Measurements from ENCODE around the gene CHD2.

Gene CHD2

DNA sequence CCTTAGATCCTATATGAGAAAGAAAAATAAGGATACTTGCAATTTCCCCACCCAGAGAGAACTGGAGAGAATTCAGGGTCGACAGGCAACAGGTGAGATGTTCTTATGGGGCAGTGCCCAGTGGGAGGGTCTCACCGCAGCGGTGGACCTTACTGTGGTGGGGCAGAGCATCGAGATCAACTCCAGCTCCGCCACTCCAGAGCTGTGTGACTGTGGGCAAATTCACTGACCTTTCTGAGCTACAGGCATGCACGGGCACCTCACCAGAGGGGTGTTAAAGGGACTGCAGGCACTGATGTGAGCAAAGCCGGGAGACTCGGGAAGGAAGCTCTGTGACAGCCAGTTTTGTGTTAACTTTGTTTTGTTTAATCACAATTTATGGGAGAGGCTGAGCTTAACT is 158.0 kb downstream of the CHD2 start:
- no peak overlapping the region for H2AFZ ChIP-seq (ENCODE audit: low read depth, low read length)
- H3K4me2 ChIP-seq (ENCODE audit: low read length, poor library complexity, severe bottlenecking): no peak overlapping the region
- no peak overlapping the region for H3K27ac ChIP-seq (ENCODE audit: low read length, poor library complexity, severe bottlenecking)
- H3K4me1 ChIP-seq (ENCODE audit: control insufficient read depth, insufficient read depth, low read depth, low read length): peaks cover 2% of the 10 kb centered on the region
- no peak overlapping the region for H2BK12ac ChIP-seq (ENCODE audit: low read length in 2 of 2)
- no peak overlapping the region for H3K14ac ChIP-seq (ENCODE audit: low read length in 2 of 2)
- no peak overlapping the region for H2BK15ac ChIP-seq (ENCODE audit: low read depth, poor library complexity, severe bottlenecking)
- no peak overlapping the region for H3K4ac ChIP-seq (ENCODE audit: low read depth in 1 of 2, low read length in 2 of 2)
- H4K8ac ChIP-seq (ENCODE audit: low read length): no peak overlapping the region
- peaks cover 0 to 7% of the 10 kb centered on the region in 2 experiments for H3K36me3 ChIP-seq (ENCODE audit: control insufficient read depth in 1 of 2, insufficient read depth in 2 of 2, low read depth in 1 of 2, low read length in 2 of 2)
- WGBS: 85% methylated on average over 8 of the region's 8 CpGs
- H3K9ac ChIP-seq (ENCODE audit: low read length): no peak overlapping the region
- H3K4me3 ChIP-seq (ENCODE audit: insufficient read depth in 1 of 2, low read depth in 1 of 2, low read length in 2 of 2): no peak overlapping the region
- no peaks in the 10 kb centered on the region for H3K9me3 ChIP-seq (ENCODE audit: control insufficient read depth, low read length)
- no peak overlapping the region for H3K23ac ChIP-seq (ENCODE audit: low read length in 2 of 2)
- H3K27me3 ChIP-seq (ENCODE audit: control insufficient read depth in 1 of 2, insufficient read depth in 1 of 2, low read length in 2 of 2): peaks cover under 1 to 33% of the 10 kb centered on the region in 2 experiments
- H3K79me1 ChIP-seq (replicated peaks; ENCODE audit: low read length, poor library complexity, severe bottlenecking): no peaks in the 10 kb centered on the region
- no peak overlapping the region for H4K91ac ChIP-seq (ENCODE audit: low read length)
- H2BK5ac ChIP-seq (ENCODE audit: low read depth, low read length, poor library complexity, severe bottlenecking): no peak overlapping the region
- no peak overlapping the region for H2BK120ac ChIP-seq (ENCODE audit: low read depth, low read length)
- DNase-seq: no peak
- H2AK5ac ChIP-seq (ENCODE audit: low read length, severe bottlenecking): no peak overlapping the region
- no peak overlapping the region for H3K18ac ChIP-seq (ENCODE audit: low read depth in 1 of 2, low read length in 2 of 2)

DNA sequence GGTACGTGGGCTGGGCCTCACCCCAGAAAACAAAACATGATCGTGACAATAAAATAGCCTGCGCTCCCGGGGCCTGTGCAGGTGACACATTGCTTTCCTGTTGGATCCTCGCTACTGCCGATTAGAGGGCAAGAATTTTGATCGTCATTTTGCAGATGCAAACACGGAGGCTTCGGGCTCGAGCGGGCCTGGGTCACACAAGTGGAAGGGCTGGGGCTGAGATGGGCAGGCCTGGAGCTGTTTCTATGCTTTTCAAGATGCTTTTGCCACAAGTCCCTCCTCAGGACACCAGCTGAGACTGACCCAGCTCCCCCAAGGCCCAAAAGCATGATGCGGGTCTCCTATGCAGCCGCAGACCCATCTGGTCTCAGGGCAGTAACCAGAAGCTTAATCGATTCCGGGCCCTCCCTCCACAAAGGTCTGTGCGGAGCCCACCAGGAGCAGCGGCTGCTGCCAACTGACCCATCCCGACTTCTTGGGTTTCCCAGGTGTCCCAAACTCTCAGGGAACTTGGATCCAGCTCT is 158.8 kb downstream of the CHD2 start:
- H3K36me3 ChIP-seq (ENCODE audit: control insufficient read depth in 1 of 2, insufficient read depth in 2 of 2, low read depth in 1 of 2, low read length in 2 of 2): peaks cover 0 to 10% of the 10 kb centered on the region in 2 experiments
- H2AFZ ChIP-seq (ENCODE audit: low read depth, low read length): no peak overlapping the region
- 85% methylated on average over 18 of the region's 18 CpGs for WGBS
- no peak overlapping the region for H3K4ac ChIP-seq (ENCODE audit: low read depth in 1 of 2, low read length in 2 of 2)
- no peak overlapping the region for H3K9ac ChIP-seq (ENCODE audit: low read length)
- H2BK12ac ChIP-seq (ENCODE audit: low read length in 2 of 2): no peak overlapping the region
- no peak overlapping the region for H3K14ac ChIP-seq (ENCODE audit: low read length in 2 of 2)
- H2BK15ac ChIP-seq (ENCODE audit: low read depth, poor library complexity, severe bottlenecking): no peak overlapping the region
- no peak overlapping the region for H3K27ac ChIP-seq (ENCODE audit: low read length, poor library complexity, severe bottlenecking)
- H4K91ac ChIP-seq (ENCODE audit: low read length): no peak overlapping the region
- H3K27me3 ChIP-seq (ENCODE audit: control insufficient read depth in 1 of 2, insufficient read depth in 1 of 2, low read length in 2 of 2): peaks cover 9 to 42% of the 10 kb centered on the region in 2 experiments
- H3K23ac ChIP-seq (ENCODE audit: low read length in 2 of 2): no peak overlapping the region
- no peaks in the 10 kb centered on the region for H3K9me3 ChIP-seq (ENCODE audit: control insufficient read depth, low read length)
- DNase-seq: no peak
- no peak overlapping the region for H2BK120ac ChIP-seq (ENCODE audit: low read depth, low read length)
- H3K4me1 ChIP-seq (ENCODE audit: control insufficient read depth, insufficient read depth, low read depth, low read length): peaks cover 2% of the 10 kb centered on the region
- H2BK5ac ChIP-seq (ENCODE audit: low read depth, low read length, poor library complexity, severe bottlenecking): no peak overlapping the region
- no peak overlapping the region for H3K18ac ChIP-seq (ENCODE audit: low read depth in 1 of 2, low read length in 2 of 2)
- no peak overlapping the region for H3K4me3 ChIP-seq (ENCODE audit: insufficient read depth in 1 of 2, low read depth in 1 of 2, low read length in 2 of 2)
- H4K8ac ChIP-seq (ENCODE audit: low read length): no peak overlapping the region
- H2AK5ac ChIP-seq (ENCODE audit: low read length, severe bottlenecking): no peak overlapping the region
- H3K79me1 ChIP-seq (replicated peaks; ENCODE audit: low read length, poor library complexity, severe bottlenecking): no peaks in the 10 kb centered on the region
- H3K4me2 ChIP-seq (ENCODE audit: low read length, poor library complexity, severe bottlenecking): no peak overlapping the region

DNA sequence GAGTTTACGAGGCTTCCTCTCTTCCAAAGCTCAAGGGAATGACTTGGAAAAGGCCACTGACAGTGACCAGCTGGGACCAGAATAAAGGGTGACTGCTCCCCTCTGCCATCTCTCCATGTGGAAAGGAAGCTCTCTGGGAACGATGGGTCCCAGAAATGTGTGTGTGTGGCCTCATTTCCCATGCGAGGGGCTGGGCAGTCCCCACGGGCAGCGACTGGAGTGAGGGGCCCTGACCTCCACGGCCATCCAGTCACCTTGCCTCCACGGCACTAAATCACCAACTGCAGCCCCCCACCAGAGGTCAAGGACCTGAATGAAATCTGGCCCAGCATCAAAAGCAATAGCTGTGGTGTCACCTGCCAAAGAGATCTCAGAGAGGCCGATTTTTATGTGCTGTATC is 159.3 kb downstream of the CHD2 start:
- Histone ChIP-seq H3K4me1 (ENCODE audit: control insufficient read depth, insufficient read depth, low read depth, low read length) (peaks cover 2% of the 10 kb centered on the region), H2AFZ (ENCODE audit: low read depth, low read length) (no peak overlapping the region), H2AK5ac (ENCODE audit: low read length, severe bottlenecking) (no peak overlapping the region), H3K79me1 (replicated peaks; ENCODE audit: low read length, poor library complexity, severe bottlenecking) (no peaks in the 10 kb centered on the region), H3K9me3 (ENCODE audit: control insufficient read depth, low read length) (no peaks in the 10 kb centered on the region), H4K91ac (ENCODE audit: low read length) (no peak overlapping the region), H3K18ac (ENCODE audit: low read depth in 1 of 2, low read length in 2 of 2) (no peak overlapping the region), H2BK120ac (ENCODE audit: low read depth, low read length) (no peak overlapping the region), H3K4me2 (ENCODE audit: low read length, poor library complexity, severe bottlenecking) (no peak overlapping the region), H3K27ac (ENCODE audit: low read length, poor library complexity, severe bottlenecking) (no peak overlapping the region), H4K8ac (ENCODE audit: low read length) (no peak overlapping the region), H3K27me3 (ENCODE audit: control insufficient read depth in 1 of 2, insufficient read depth in 1 of 2, low read length in 2 of 2) (peaks cover 12 to 47% of the 10 kb centered on the region in 2 experiments), H3K36me3 (ENCODE audit: control insufficient read depth in 1 of 2, insufficient read depth in 2 of 2, low read depth in 1 of 2, low read length in 2 of 2) (peaks cover 0 to 14% of the 10 kb centered on the region in 2 experiments), H3K4ac (ENCODE audit: low read depth in 1 of 2, low read length in 2 of 2) (no peak overlapping the region), H3K14ac (ENCODE audit: low read length in 2 of 2) (no peak overlapping the region), H3K23ac (ENCODE audit: low read length in 2 of 2) (no peak overlapping the region), H2BK15ac (ENCODE audit: low read depth, poor library complexity, severe bottlenecking) (no peak overlapping the region), H2BK5ac (ENCODE audit: low read depth, low read length, poor library complexity, severe bottlenecking) (no peak overlapping the region), H3K9ac (ENCODE audit: low read length) (no peak overlapping the region), H3K4me3 (ENCODE audit: insufficient read depth in 1 of 2, low read depth in 1 of 2, low read length in 2 of 2) (no peak overlapping the region), H2BK12ac (ENCODE audit: low read length in 2 of 2) (no peak overlapping the region)
- no peak for DNase-seq
- 74% methylated on average over 8 of the region's 8 CpGs for WGBS

DNA sequence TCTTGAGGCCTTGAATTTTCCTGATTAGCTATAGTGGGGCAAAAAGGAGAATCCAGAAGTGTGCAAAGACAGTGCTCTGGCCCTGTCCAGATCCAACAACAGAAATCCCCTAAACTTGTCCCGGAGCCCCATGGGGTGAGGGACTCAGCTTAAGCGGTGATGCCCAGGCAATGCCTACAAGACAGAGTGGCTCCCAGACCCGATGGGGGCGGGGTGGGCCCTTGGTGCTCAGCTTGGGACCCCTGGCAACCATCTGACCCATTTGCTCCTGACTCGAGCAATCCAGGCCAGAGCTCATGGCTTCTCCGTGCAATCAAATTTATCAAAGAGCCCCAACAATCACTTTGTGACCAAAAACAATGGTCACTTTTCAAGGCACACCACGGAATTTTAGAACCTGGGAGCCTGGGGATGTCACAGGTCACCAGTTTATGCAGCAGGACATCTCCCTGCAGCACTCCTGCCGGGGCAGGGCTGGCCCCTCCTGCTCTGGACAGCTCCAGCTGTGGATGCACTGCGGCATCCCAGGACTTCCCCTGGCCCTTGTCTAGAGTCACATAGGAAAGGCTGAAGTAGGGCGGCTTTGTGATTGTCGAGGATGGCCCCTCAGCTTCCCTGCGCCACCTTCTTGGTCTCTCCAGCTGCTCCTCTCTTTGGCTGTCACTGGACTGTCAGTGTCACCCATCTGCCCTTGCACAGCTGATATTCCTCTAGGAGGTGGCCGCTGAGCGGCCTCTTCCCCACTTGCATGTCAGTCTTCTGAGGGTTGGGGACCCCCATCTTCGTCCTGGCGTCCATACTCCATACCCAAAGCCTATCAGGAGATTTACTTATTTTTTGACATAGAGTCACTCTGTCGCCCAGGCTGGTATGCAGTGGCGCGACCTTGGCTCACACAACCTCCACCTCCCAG is 160.5 kb downstream of the CHD2 start:
- no peak overlapping the region for H2BK5ac ChIP-seq (ENCODE audit: low read depth, low read length, poor library complexity, severe bottlenecking)
- no peak overlapping the region for H4K91ac ChIP-seq (ENCODE audit: low read length)
- H2BK15ac ChIP-seq (ENCODE audit: low read depth, poor library complexity, severe bottlenecking): no peak overlapping the region
- H3K18ac ChIP-seq (ENCODE audit: low read depth in 1 of 2, low read length in 2 of 2): no peak overlapping the region
- H3K9me3 ChIP-seq (ENCODE audit: control insufficient read depth, low read length): no peaks in the 10 kb centered on the region
- 81% methylated on average over 19 of the region's 19 CpGs for WGBS
- H3K27me3 ChIP-seq (ENCODE audit: control insufficient read depth in 1 of 2, insufficient read depth in 1 of 2, low read length in 2 of 2): peaks cover 12 to 49% of the 10 kb centered on the region in 2 experiments
- no peak overlapping the region for H2AK5ac ChIP-seq (ENCODE audit: low read length, severe bottlenecking)
- H3K4me2 ChIP-seq (ENCODE audit: low read length, poor library complexity, severe bottlenecking): no peak overlapping the region
- no peak overlapping the region for H2BK12ac ChIP-seq (ENCODE audit: low read length in 2 of 2)
- no peak overlapping the region for H3K27ac ChIP-seq (ENCODE audit: low read length, poor library complexity, severe bottlenecking)
- no peak overlapping the region for H3K14ac ChIP-seq (ENCODE audit: low read length in 2 of 2)
- no peak overlapping the region for H4K8ac ChIP-seq (ENCODE audit: low read length)
- no peak overlapping the region for H3K9ac ChIP-seq (ENCODE audit: low read length)
- no peak overlapping the region for H3K23ac ChIP-seq (ENCODE audit: low read length in 2 of 2)
- no peak overlapping the region for H3K4me3 ChIP-seq (ENCODE audit: insufficient read depth in 1 of 2, low read depth in 1 of 2, low read length in 2 of 2)
- H3K4ac ChIP-seq (ENCODE audit: low read depth in 1 of 2, low read length in 2 of 2): no peak overlapping the region
- no peak for DNase-seq
- no peak overlapping the region for H2BK120ac ChIP-seq (ENCODE audit: low read depth, low read length)
- H3K79me1 ChIP-seq (replicated peaks; ENCODE audit: low read length, poor library complexity, severe bottlenecking): no peaks in the 10 kb centered on the region
- peaks cover 2% of the 10 kb centered on the region for H3K4me1 ChIP-seq (ENCODE audit: control insufficient read depth, insufficient read depth, low read depth, low read length)
- H3K36me3 ChIP-seq (ENCODE audit: control insufficient read depth in 1 of 2, insufficient read depth in 2 of 2, low read depth in 1 of 2, low read length in 2 of 2): peaks cover 0 to 15% of the 10 kb centered on the region in 2 experiments
- no peak overlapping the region for H2AFZ ChIP-seq (ENCODE audit: low read depth, low read length)

Data from mesenchymal stem cell (in vitro differentiated cells and primary cell).